Left lung (tissue), 10 donors: ENCODE measurements around the gene AATF. TPM values are rescaled to one million over a fixed set of nuclear protein-coding genes. Genes with fewer than 3 reads are reported as not detected.

Source experiments
- ATAC-seq: fragments of 200-7000 bp; cut with Tn5 transposase; one replicate; pipeline ENCODE4 v1.9.1; 2020; ENCODE audit warnings: moderate library complexity
- DNase-seq, 4 donors: peaks; one replicate each; pipeline ENCODE4 v3.0.0-alpha.2; 2013 to 2020
- H3K27ac ChIP-seq, 2 donors: fragments of 200-600 bp; sonication (generic) in 1 of 2; one replicate each; pipeline versions ENCODE4 v1.5.0 to v1.8.0; 2020 to 2021
- H3K27me3 ChIP-seq, 2 donors: fragments of 200-600 bp; sonication (generic) in 1 of 2; one replicate each; pipeline versions ENCODE4 v1.5.0 to v1.8.0; 2020 to 2021
- H3K36me3 ChIP-seq, 2 donors: fragments of 200-600 bp; sonication (generic) in 1 of 2; one replicate each; pipeline versions ENCODE4 v1.5.0 to v1.8.0; 2020 to 2021
- H3K4me1 ChIP-seq, 2 donors: fragments of 200-600 bp; one replicate each; pipeline ENCODE4 v1.8.0; 2021
- H3K4me3 ChIP-seq, 2 donors: fragments of 200-600 bp; sonication (generic) in 1 of 2; one replicate each; pipeline versions ENCODE4 v1.5.0 to v1.8.0; 2020 to 2021; ENCODE audit warnings: mild to moderate bottlenecking in 1 of 2
- H3K9me3 ChIP-seq, 2 donors: fragments of 200-600 bp; sonication (generic) in 1 of 2; one replicate each; pipeline versions ENCODE4 v1.5.0 to v1.8.0; 2020 to 2021
- CTCF ChIP-seq, 2 donors: fragments of 200-600 bp; sonication (generic) in 1 of 2; IDR thresholded peaks; one replicate each; pipeline versions ENCODE4 v1.5.0 to v1.8.0; 2021; ENCODE audit warnings: antibody characterized with exemption in 2 of 2
- intact Hi-C, 2 donors: fragments of 100-400 bp; cut with DNase I; formaldehyde crosslinking; loops; one replicate each; pipeline versions ENCODE4 v1.11.2 to v1.14.2; 2022
- polyA plus RNA-seq, 6 donors: library from polyadenylated mRNA; unstranded; fragments of 120-200 nt; gene quantifications; one replicate each; pipeline ENCODE4 v1.2.1, GENCODE V29; 2013; ENCODE audit not compliant: insufficient read length in 6 of 6
- total RNA-seq, 2 donors: library from RNA; stranded (reverse); fragmentation: NEBNext Ultra II Directional; extraction: Animal tissue kit (Norgen Biotek cat#: 25700); gene quantifications; one replicate each; pipeline ENCODE4 v1.2.1, GENCODE V29; 2021
- donor health status: DM: no; HTN: yes; CAD: no.
- donor health status: DM: no; HTN: no; CAD: no.

The AATF gene
- total and polyA plus RNA-seq, 8 donors, result 31.6 to 42.4 (median 37.8) TPM

- Histone ChIP-seq H3K27ac (no peak overlapping the region), H3K4me1 (no peaks in the 10 kb centered on the region), H3K9me3 (no peaks in the 10 kb centered on the region), H3K4me3 (no peak overlapping the region), H3K36me3 (peaks cover 0 to 40% of the 10 kb centered on the region in 2 donors), H3K27me3 (no peaks in the 10 kb centered on the region)
- no peak for DNase-seq
- no peak for ATAC-seq
- intact Hi-C loops, result no loop called here
- TF ChIP-seq CTCF (IDR thresholded peaks at IDR 0.05), result no peak
Observed at GRCh38 chr17:37037590-37038155, 88.9 kb downstream of the AATF start.

GRCh38 chr17:37039269-37039668 lies 90.5 kb downstream of the AATF start:
- no peak for TF ChIP-seq CTCF (IDR thresholded peaks at IDR 0.05)
- H3K4me1 ChIP-seq, result no peaks in the 10 kb centered on the region
- H3K36me3 ChIP-seq, result peaks cover 0 to 47% of the 10 kb centered on the region in 2 donors
- H3K4me3 ChIP-seq, result no peak overlapping the region
- no peaks in the 10 kb centered on the region for H3K9me3 ChIP-seq
- ATAC-seq (no peak), DNase-seq (no peak)
- intact Hi-C loops, result no loop called here
- H3K27ac ChIP-seq, result no peak overlapping the region
- H3K27me3 ChIP-seq, result no peaks in the 10 kb centered on the region

GRCh38 chr17:37041932-37042331 lies 93.2 kb downstream of the AATF start:
- intact Hi-C loops, result no loop called here
- Histone ChIP-seq H3K9me3 (no peaks in the 10 kb centered on the region), H3K27ac (no peak overlapping the region), H3K4me1 (no peaks in the 10 kb centered on the region), H3K4me3 (no peak overlapping the region), H3K36me3 (peaks cover 0 to 52% of the 10 kb centered on the region in 2 donors), H3K27me3 (no peaks in the 10 kb centered on the region)
- no peak for DNase-seq
- no peak for TF ChIP-seq CTCF (IDR thresholded peaks at IDR 0.05)
- no peak for ATAC-seq

GRCh38 chr17:37043201-37043600 lies 94.4 kb downstream of the AATF start:
- intact Hi-C loops, result no loop called here

More at GRCh38 chr17:37043201-37043600, 94.4 kb downstream of the AATF start:
- H3K27me3 ChIP-seq, result no peaks in the 10 kb centered on the region
- H3K9me3 ChIP-seq, result no peaks in the 10 kb centered on the region
- H3K36me3 ChIP-seq, result peaks cover 0 to 40% of the 10 kb centered on the region in 2 donors
- ATAC-seq, result no peak
- no peak for DNase-seq
- no peaks in the 10 kb centered on the region for H3K4me1 ChIP-seq
- no peak overlapping the region for H3K4me3 ChIP-seq
- no peak for TF ChIP-seq CTCF (IDR thresholded peaks at IDR 0.05)
- H3K27ac ChIP-seq, result no peak overlapping the region
